GM23338 (cell line): ENCODE data around the gene TMEM117. TPM values are rescaled to one million over a fixed set of nuclear protein-coding genes. Genes with fewer than 3 reads are reported as not detected.

ENCODE experiments used
- ATAC-seq: fragments of 200-7000 bp; cut with Tn5 transposase; 3 replicates; pipeline ENCODE4 v1.9.1; 2020
- DNase-seq: peaks from one replicate; pipeline ENCODE4 v3.0.0-alpha.2; 2015; ENCODE audit warnings: low spot score
- H2AFZ ChIP-seq: fragments of 200-600 bp; sonication (generic); 2 replicates; pipeline ENCODE4 v1.8.0; 2016; ENCODE audit warnings: antibody characterized with exemption, mild to moderate bottlenecking, moderate library complexity
- H3F3A ChIP-seq: fragments of 200-600 bp; sonication (generic); replicated peaks from 2 replicates; pipeline ENCODE4 v1.8.0; 2017; ENCODE audit warnings: antibody characterized with exemption, mixed run types, low read depth
- H3K27ac ChIP-seq: fragments of 200-600 bp; sonication (generic); 2 replicates; pipeline ENCODE4 v1.6.1; 2016; ENCODE audit warnings: low read depth
- H3K27me3 ChIP-seq: fragments of 200-600 bp; sonication (generic); 2 replicates; pipeline ENCODE4 v1.8.0; 2016; ENCODE audit warnings: mild to moderate bottlenecking, mixed run types, moderate library complexity; ENCODE audit not compliant: insufficient read depth
- H3K36me3 ChIP-seq: fragments of 200-600 bp; sonication (generic); 2 replicates; pipeline ENCODE4 v1.8.0; 2016; ENCODE audit warnings: mild to moderate bottlenecking; ENCODE audit not compliant: insufficient read depth
- H3K4me1 ChIP-seq: fragments of 200-600 bp; sonication (generic); 2 replicates; pipeline ENCODE4 v1.8.0; 2016; ENCODE audit warnings: mild to moderate bottlenecking, moderate library complexity; ENCODE audit not compliant: insufficient read depth
- H3K4me2 ChIP-seq: fragments of 200-600 bp; sonication (generic); 2 replicates; pipeline ENCODE4 v1.7.1; 2017; ENCODE audit warnings: mixed run types
- H3K4me3 ChIP-seq: fragments of 200-600 bp; sonication (generic); 2 replicates; pipeline ENCODE4 v1.6.1; 2016; ENCODE audit warnings: mixed run types
- H3K79me2 ChIP-seq: fragments of 200-600 bp; sonication (generic); replicated peaks from 2 replicates; pipeline ENCODE4 v1.8.0; 2017; ENCODE audit warnings: mild to moderate bottlenecking; ENCODE audit not compliant: insufficient read depth
- H3K9me2 ChIP-seq: fragments of 200-600 bp; sonication (generic); 2 replicates; pipeline ENCODE4 v1.8.0; 2017; ENCODE audit not compliant: insufficient read depth
- H4K20me1 ChIP-seq: fragments of 200-600 bp; sonication (generic); replicated peaks from 2 replicates; pipeline ENCODE4 v1.8.0; 2017; ENCODE audit warnings: mild to moderate bottlenecking; ENCODE audit not compliant: insufficient read depth
- H3K27ac Mint-ChIP-seq: 2 replicates; pipeline ENCODE4 v1.8.0; 2020; ENCODE audit warnings: inconsistent platforms, mild to moderate bottlenecking, moderate library complexity, mixed read lengths
- H3K27me3 Mint-ChIP-seq: 3 replicates; pipeline ENCODE4 v1.8.0; 2022; ENCODE audit warnings: low read depth, mild to moderate bottlenecking, moderate library complexity, mixed read lengths, inconsistent platforms; ENCODE audit not compliant: insufficient read depth, poor library complexity
- H3K36me3 Mint-ChIP-seq: 3 replicates; pipeline ENCODE4 v1.8.0; 2021; ENCODE audit warnings: low read depth, mild to moderate bottlenecking, inconsistent platforms, moderate library complexity, mixed read lengths
- H3K4me1 Mint-ChIP-seq: 3 replicates; pipeline ENCODE4 v1.8.0; 2020; ENCODE audit warnings: mild to moderate bottlenecking, inconsistent platforms, mixed read lengths
- H3K4me3 Mint-ChIP-seq: 3 replicates; pipeline ENCODE4 v1.8.0; 2021; ENCODE audit warnings: moderate library complexity, mild to moderate bottlenecking, inconsistent platforms, mixed read lengths
- H3K9me3 Mint-ChIP-seq: 3 replicates; pipeline ENCODE4 v1.8.0; 2020; ENCODE audit warnings: moderate library complexity, mild to moderate bottlenecking, inconsistent platforms, mixed read lengths
- CREB1 ChIP-seq: fragments of 250-450 bp; sonication (Bioruptor Pico); IDR thresholded peaks from 2 replicates; pipeline ENCODE4 v1.5.0; 2020; ENCODE audit warnings: low read depth, mild to moderate bottlenecking, moderate library complexity
- CTCF ChIP-seq, 2 experiments: fragments of 200-600 bp in 1 of 2; sonication (generic) in 1 of 2; conservative IDR thresholded peaks; 2 replicates each; pipeline versions ENCODE4 v1.5.1 to v1.6.1; 2016 to 2017; ENCODE audit warnings: antibody characterized with exemption in 2 of 2, low read depth in 2 of 2, mild to moderate bottlenecking in 2 of 2, moderate library complexity in 1 of 2
- ETS1 ChIP-seq: IDR thresholded peaks from 2 replicates; pipeline ENCODE4 v1.6.1; 2016; ENCODE audit warnings: antibody characterized with exemption
- EZH2 ChIP-seq: fragments of 200-600 bp; sonication (generic); IDR thresholded peaks from one replicate; pipeline ENCODE4 v1.8.0; 2017; ENCODE audit warnings: antibody characterized with exemption, mild to moderate bottlenecking, low read depth; ENCODE audit not compliant: unreplicated experiment
- POLR2AphosphoS5 ChIP-seq: IDR thresholded peaks from 2 replicates; pipeline ENCODE4 v1.6.1; 2016; ENCODE audit warnings: antibody characterized with exemption, low read depth
- REST ChIP-seq: IDR thresholded peaks from one replicate; pipeline ENCODE4 v1.6.1; 2018; ENCODE audit warnings: antibody characterized with exemption; ENCODE audit not compliant: unreplicated experiment
- ZNF114 ChIP-seq: fragments of 250-450 bp; sonication (Bioruptor Pico); IDR thresholded peaks from 2 replicates; pipeline ENCODE4 v1.5.0; 2020; ENCODE audit warnings: mild to moderate bottlenecking, moderate library complexity
- ZNF331 ChIP-seq: fragments of 250-450 bp; sonication (Bioruptor Pico); IDR thresholded peaks from 2 replicates; pipeline ENCODE4 v1.5.0; 2020; ENCODE audit warnings: low read depth, mild to moderate bottlenecking, moderate library complexity
- ZNF462 ChIP-seq: fragments of 250-450 bp; sonication (Bioruptor Pico); IDR thresholded peaks from 2 replicates; pipeline ENCODE4 v1.5.0; 2020; ENCODE audit warnings: mild to moderate bottlenecking, moderate library complexity
- polyA plus RNA-seq: library from polyadenylated mRNA; unstranded; fragments of >200 nt; fragmentation: Nextera tagmentation; extraction: Ambion mirVana; gene quantifications from 2 replicates; pipeline ENCODE4 v1.2.1, GENCODE V29; 2016
- total RNA-seq: library from RNA; depleted of rRNA; stranded (reverse); fragments of >200 nt; shearing (Covaris generic); gene quantifications from 2 replicates; pipeline ENCODE4 v1.2.3, GENCODE V29; 2014

TMEM117 gene
- total and polyA plus RNA-seq, 2 experiments from 2014 or later: 0.94 to 1.6 TPM

GRCh38 chr12:44148936-44149335 lies 313.1 kb downstream of the TMEM117 start (continued):
- TF ChIP-seq CTCF (conservative IDR thresholded peaks at IDR 0.05; ENCODE audit: low read depth in 2 of 2): no peak
- no peak for TF ChIP-seq POLR2AphosphoS5
- TF ChIP-seq EZH2: no peak
- no peak for TF ChIP-seq ETS1
- no peak for TF ChIP-seq ZNF114
- no peak for TF ChIP-seq CREB1 (CRISPR knock-in tag)

GRCh38 chr12:44154128-44154527 lies 318.2 kb downstream of the TMEM117 start:
- no peaks in the 10 kb centered on the region for H3K27me3 Mint-ChIP-seq
- H3K4me3 ChIP-seq: no peak overlapping the region
- H3K4me1 ChIP-seq: 0 out of 2 replicates have a peak, but pooled peaks cover 6% of the 10 kb centered on the region
- no peaks in the 10 kb centered on the region for H3F3A ChIP-seq
- DNase-seq: no peak
- H3K4me2 ChIP-seq: no peak overlapping the region
- no peaks in the 10 kb centered on the region for H3K9me3 Mint-ChIP-seq
- no peak overlapping the region for H2AFZ ChIP-seq
- no peak overlapping the region for H3K27ac Mint-ChIP-seq
- no peaks in the 10 kb centered on the region for H3K27me3 ChIP-seq
- no peaks in the 10 kb centered on the region for H3K36me3 Mint-ChIP-seq
- H3K9me2 ChIP-seq: no peaks in the 10 kb centered on the region
- no peaks in the 10 kb centered on the region for H4K20me1 ChIP-seq
- no peak overlapping the region for H3K4me3 Mint-ChIP-seq
- no peak overlapping the region for H3K27ac ChIP-seq
- no peak for ATAC-seq
- H3K79me2 ChIP-seq: no peaks in the 10 kb centered on the region
- H3K4me1 Mint-ChIP-seq: peaks cover 8% of the 10 kb centered on the region
- H3K36me3 ChIP-seq: no peaks in the 10 kb centered on the region
- TF ChIP-seq REST (no peak), POLR2AphosphoS5 (no peak), EZH2 (no peak), ZNF331 (no peak), ZNF462 (CRISPR knock-in tag) (no peak), ETS1 (no peak)
